ENCODE data around the gene FNBP1L. TPM values are rescaled to one million over a fixed set of nuclear protein-coding genes. Genes with fewer than 3 reads are reported as not detected.
A peak's percentile ranks its signal among the peaks of the same experiment; 100 is the strongest.

Gene FNBP1L
- total RNA-seq, 1 donor from 2014 or later: 29.7 TPM

DNA sequence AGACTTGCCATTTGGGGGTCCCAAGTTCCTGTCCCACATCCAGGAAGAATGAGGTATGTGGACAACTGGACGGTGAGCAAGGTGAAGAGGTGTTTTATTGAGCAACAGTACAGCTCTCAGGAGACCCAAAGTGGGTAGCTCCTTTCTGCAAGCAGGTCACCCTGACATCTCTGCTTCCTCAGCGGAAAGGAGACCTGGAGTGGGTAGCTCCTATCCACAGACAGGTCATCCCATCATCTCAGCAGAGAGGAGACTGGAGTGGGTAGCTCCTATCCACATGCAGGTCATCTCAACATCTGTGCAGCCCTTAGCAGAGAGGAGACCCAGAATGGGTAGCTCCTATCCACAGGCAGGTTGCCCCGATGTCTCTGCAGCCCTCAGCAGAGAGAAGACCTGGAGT is 13.8 kb upstream of the FNBP1L start:
- no peak for TF ChIP-seq CTCF (IDR thresholded peaks at IDR 0.05; ENCODE audit: insufficient read depth, low read length, severe bottlenecking)
- Histone ChIP-seq H3K36me3 (ENCODE audit: control insufficient read depth, insufficient read depth, low read length) (no peaks in the 10 kb centered on the region), H3K27me3 (ENCODE audit: control insufficient read depth, insufficient read depth, low read length) (no peaks in the 10 kb centered on the region), H3K4me3 (ENCODE audit: low read depth, low read length) (no peak overlapping the region)
- DNase-seq (ENCODE audit: low read depth): no peak
- FAIRE-seq: peak; percentile 72

DNA sequence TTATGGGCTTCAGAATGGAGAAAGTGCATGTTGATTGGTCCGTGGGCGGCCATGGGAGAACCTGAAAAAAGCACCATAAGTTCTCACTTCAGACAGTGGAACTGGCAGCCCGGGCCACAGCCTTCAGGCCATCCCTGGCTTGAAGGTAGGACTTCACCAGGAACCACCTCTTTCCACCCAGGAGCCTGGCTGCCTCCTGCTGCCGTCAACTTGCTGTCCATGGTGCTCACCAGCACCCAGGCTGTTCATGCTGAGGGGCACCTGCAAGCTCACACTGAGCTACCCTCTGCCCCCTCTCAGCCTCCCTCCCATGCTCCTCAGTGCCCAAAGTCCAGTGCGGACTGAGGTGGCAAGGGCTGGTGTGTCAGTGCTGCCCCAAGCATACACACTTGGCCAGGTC is 12.9 kb upstream of the FNBP1L start:
- H3K36me3 ChIP-seq (ENCODE audit: control insufficient read depth, insufficient read depth, low read length): no peaks in the 10 kb centered on the region
- FAIRE-seq: no peak
- TF ChIP-seq CTCF (IDR thresholded peaks at IDR 0.05; ENCODE audit: insufficient read depth, low read length, severe bottlenecking): no peak

DNA sequence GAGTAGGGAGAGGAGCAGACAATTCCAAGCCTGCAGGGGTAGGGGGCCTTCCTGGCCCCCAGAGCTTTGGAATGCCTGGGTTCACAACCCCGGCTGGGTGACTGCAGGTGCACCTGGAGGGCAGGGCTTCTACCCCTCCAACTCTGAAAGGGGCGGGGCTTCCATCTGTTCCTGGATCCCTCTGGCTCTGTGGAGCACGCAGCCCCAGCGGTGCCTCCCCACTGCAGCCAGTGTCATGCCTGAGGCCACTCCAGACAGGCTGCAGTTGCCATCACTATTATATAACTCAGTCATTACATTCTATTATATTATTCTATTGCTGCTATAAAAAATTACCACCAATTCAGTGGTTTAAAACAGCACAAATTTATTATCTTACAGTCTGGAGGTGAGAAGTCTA is 12.5 kb upstream of the FNBP1L start:
- no peak for DNase-seq (ENCODE audit: low read depth)
- FAIRE-seq: no peak
- H3K4me3 ChIP-seq (ENCODE audit: low read depth, low read length): no peak overlapping the region
- TF ChIP-seq CTCF (IDR thresholded peaks at IDR 0.05; ENCODE audit: insufficient read depth, low read length, severe bottlenecking): no peak
- no peaks in the 10 kb centered on the region for H3K27me3 ChIP-seq (ENCODE audit: control insufficient read depth, insufficient read depth, low read length)
- H3K36me3 ChIP-seq (ENCODE audit: control insufficient read depth, insufficient read depth, low read length): no peaks in the 10 kb centered on the region

More for the DNA sequence above, 12.9 kb upstream of the FNBP1L start:
- Histone ChIP-seq H3K27me3 (ENCODE audit: control insufficient read depth, insufficient read depth, low read length) (no peaks in the 10 kb centered on the region), H3K4me3 (ENCODE audit: low read depth, low read length) (no peak overlapping the region)
- DNase-seq (ENCODE audit: low read depth): no peak

DNA sequence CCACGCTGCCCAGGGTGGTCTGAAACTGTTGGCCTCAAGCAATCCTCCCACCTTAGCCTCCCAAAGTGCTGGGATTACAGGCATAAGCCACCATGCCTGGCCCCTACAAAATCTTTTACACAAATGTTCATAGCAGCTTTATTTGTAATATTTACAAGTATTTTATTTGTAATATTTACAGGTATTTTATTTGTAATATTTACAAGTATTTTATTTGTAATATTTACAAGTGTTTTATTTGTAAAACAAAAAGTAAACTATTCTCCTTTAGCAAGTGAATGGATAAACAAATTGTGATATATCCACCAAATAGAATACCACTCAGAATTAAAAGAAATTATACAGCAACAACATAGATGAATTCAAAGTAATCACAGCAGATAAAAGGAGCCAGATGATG is 11.4 kb upstream of the FNBP1L start:
- Histone ChIP-seq H3K27me3 (ENCODE audit: control insufficient read depth, insufficient read depth, low read length) (no peaks in the 10 kb centered on the region), H3K4me3 (ENCODE audit: low read depth, low read length) (no peak overlapping the region), H3K36me3 (ENCODE audit: control insufficient read depth, insufficient read depth, low read length) (no peaks in the 10 kb centered on the region)
- DNase-seq (ENCODE audit: low read depth): no peak
- no peak for FAIRE-seq
- TF ChIP-seq CTCF (IDR thresholded peaks at IDR 0.05; ENCODE audit: insufficient read depth, low read length, severe bottlenecking): no peak

DNA sequence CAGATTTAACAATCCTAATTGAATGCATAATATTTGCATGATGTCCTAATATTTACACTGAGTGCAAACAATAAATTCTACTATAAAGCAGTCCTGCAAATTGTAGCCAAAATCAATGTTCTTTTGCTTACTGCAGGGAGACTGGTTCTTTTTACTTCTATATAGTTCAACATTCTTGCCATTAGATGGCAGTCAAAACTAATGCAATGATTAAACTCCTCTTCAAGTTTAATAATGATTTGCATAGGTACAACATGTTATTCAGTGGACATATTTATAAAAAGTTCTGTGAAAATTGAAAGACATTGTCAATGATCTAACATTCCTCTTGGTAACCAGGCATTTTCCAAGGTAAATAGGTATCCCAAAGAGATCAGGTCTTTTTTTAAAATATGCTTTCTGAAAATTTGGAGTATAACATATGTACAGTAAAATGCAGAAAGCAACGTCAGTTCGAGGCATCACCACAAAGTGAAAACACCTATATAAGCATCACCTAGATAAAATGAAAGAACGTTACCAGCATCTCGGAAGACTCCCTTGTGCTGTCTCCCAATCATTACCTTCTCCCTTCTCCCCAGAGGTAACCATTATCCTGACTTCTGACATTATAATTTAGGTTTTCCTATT is 9.8 kb upstream of the FNBP1L start:
- peak; percentile 30 for TF ChIP-seq CTCF (IDR thresholded peaks at IDR 0.05; ENCODE audit: insufficient read depth, low read length, severe bottlenecking)
- H3K27me3 ChIP-seq (ENCODE audit: control insufficient read depth, insufficient read depth, low read length): no peaks in the 10 kb centered on the region
- FAIRE-seq: no peak
- peak; percentile 70 for DNase-seq (ENCODE audit: low read depth)
- H3K36me3 ChIP-seq (ENCODE audit: control insufficient read depth, insufficient read depth, low read length): no peaks in the 10 kb centered on the region
- no peak overlapping the region for H3K4me3 ChIP-seq (ENCODE audit: low read depth, low read length)

- no peak overlapping the region for H3K4me3 ChIP-seq (ENCODE audit: low read depth, low read length)
- no peak for DNase-seq (ENCODE audit: low read depth)
- no peak for FAIRE-seq
- H3K36me3 ChIP-seq (ENCODE audit: control insufficient read depth, insufficient read depth, low read length): no peaks in the 10 kb centered on the region
- no peaks in the 10 kb centered on the region for H3K27me3 ChIP-seq (ENCODE audit: control insufficient read depth, insufficient read depth, low read length)
- TF ChIP-seq CTCF (IDR thresholded peaks at IDR 0.05; ENCODE audit: insufficient read depth, low read length, severe bottlenecking): no peak
These were observed 9.2 kb upstream of the FNBP1L start for GRCh38 chr1:93438716-93439115.
